Measurements from ENCODE around the gene SULT1E1.
"Not testable (repeated sequence)": the region's sequence is repeated elsewhere in the genome, so short reads cannot be mapped to it uniquely, and the experiment has no call there.

Gene SULT1E1

GRCh38 chr4:69843932-69844331, 16.0 kb downstream of the SULT1E1 start:
- DNase-seq (ENCODE audit: low read depth in 1 of 2, low spot score in 1 of 2): no peak

DNA sequence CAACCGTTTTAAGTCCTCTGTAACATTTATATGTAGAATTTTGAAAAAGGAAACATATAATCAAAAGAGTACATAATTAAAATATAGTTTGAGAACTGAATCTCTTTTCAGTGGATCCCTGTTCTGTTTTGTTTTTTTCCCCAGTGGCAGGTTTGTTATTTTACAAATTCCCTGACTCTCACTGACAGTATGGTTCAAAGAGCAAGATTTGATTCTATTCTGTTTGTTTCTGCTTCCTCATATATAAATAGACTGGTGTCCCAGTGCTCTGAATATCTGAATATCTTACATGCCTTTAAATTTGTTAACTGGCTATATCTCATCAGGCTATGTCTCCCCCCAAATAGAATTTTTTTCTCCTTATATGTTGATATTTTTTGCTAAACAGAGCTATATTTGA, 16.6 kb downstream of the SULT1E1 start:
- DNase-seq (ENCODE audit: low read depth in 1 of 2, low spot score in 1 of 2): no peak

DNA sequence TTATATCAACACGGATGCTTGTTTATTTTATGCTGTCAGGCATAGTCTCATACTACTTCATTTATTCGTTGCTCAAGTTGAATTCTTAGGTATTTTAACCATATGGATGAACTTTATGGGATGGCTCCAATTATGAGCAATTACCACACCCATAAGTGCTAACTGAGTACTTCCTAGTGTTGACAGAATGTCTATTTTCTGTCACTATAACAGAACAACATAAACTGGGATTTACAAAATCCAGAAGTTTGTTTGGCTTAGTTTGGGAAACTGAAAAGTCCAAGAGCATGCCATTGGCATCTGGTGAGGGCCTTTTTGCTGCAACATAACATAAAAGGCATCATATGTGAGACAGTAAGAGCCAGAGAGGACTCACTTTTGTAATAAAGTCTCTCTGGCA, 21.0 kb downstream of the SULT1E1 start:
- no peak for DNase-seq (ENCODE audit: low read depth in 1 of 2, low spot score in 1 of 2)

DNA sequence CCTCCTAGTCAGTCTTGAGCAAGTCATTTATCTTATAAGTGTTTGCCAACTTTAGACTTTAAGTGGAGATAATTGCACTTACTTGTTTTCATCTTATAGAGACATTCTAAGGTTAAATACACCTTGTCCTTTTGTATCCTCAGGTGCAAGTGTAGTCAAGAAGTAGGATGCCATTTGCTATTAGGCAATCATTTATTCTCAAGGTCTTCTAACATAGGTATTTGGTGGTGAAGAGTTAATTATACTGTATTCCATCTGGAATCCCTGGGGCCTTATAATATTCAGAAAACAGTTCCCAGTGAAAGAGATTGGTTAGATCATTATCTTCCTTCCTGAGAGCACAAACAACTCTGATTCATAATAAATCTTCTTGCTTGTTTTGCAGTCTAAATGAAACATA, 23.7 kb downstream of the SULT1E1 start:
- no peak for DNase-seq (ENCODE audit: low read depth in 1 of 2, low spot score in 1 of 2)

DNA sequence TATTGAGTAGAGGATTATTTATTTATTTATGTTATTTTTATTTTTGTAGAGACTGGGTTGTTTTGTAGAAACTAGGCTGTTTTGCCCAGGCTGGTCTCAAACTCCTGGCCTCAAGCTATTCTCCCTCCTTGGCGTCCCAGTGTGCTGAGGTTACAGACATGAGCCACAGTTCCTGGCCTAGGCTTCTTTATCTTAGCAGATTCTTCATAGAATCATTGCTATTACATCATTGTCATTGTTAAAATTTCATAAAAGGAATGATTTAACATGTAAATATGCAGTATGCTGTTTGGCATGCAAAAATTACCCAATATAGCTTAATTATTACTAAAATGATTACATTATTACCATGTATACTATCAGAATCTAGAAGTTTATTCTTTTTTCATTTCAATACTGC, 24.2 kb downstream of the SULT1E1 start:
- no peak for DNase-seq (ENCODE audit: low read depth in 1 of 2, low spot score in 1 of 2)

GRCh38 chr4:69833251-69833650, 26.7 kb downstream of the SULT1E1 start:
- DNase-seq (ENCODE audit: low read depth in 1 of 2, low spot score in 1 of 2): no peak

DNA sequence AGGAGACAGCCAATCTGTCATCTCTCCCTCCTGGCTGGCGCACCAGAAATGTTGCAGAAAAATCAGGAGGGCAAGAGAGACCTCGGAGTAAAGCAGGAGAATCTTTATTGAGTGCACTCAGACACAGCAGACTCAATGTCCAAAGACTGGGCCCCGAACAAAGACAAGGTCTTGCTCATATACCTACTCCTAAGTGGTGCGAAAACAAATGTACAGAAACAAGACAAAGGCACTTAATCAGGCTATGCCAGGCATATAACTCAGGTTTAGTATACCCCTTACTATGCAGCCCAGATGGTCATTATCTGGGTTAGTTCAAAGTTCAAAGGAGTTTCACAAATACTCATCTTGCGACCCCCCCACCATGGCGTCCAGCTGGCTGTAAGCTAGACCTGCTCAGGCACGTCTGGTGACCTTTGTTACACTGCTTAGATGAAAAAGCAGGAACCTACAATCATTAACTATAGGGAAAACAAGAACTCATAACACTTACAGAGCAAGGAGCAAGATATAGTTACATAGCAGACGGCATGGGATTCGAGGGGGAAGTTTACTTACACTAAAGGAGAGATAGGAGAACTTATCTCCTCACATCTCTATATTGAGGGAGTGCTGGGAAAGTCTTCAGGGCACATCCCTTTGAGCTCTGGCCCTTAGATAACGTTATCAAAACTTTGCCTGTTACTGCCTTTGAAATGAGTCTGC, 27.5 kb downstream of the SULT1E1 start:
- DNase-seq (ENCODE audit: low read depth in 1 of 2, low spot score in 1 of 2): no peak

- DNase-seq (ENCODE audit: low read depth in 1 of 2, low spot score in 1 of 2): no peak
Observed at GRCh38 chr4:69831646-69832325, 28.2 kb downstream of the SULT1E1 start.

- no peak for DNase-seq (ENCODE audit: low read depth in 1 of 2, low spot score in 1 of 2)
Observed at GRCh38 chr4:69831270-69831627, 28.7 kb downstream of the SULT1E1 start.

DNA sequence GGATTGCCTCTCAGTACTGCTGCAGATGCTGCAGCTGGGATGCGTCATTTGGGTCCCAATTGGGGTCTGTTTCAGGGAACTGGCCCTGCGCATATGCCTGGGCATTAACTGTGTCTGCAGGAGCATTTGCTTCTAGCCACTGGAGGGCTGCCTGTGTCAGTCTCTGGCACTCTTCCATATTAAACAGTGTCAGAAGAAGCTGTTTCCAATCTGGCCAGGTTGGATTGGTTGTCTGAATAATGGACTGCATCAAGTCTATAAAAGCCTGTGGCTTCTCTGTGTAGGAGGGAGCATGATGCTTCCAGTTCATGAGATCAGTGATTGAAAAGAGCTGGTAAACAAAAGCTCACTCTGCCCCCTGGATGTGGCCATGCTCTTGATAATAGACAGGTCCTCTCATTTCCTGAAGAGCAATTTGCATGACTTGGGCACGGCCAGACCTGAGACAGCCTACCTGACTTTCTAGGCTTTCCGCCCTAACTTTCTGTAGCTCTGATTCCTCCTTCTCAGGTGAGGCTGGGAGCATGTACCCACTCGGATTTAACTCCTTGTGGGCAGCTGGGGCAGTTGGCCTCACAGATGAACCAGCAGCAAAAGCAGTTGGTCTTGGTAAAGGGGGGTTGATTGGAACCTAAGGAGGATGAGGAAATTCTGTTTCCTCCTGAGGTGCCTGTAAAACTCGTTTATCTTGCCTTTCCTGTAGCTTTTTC, 29.2 kb downstream of the SULT1E1 start:
- no peak for DNase-seq (ENCODE audit: low read depth in 1 of 2, low spot score in 1 of 2)

- DNase-seq (ENCODE audit: low read depth in 1 of 2, low spot score in 1 of 2): no peak
Observed at GRCh38 chr4:69830192-69830559, 29.8 kb downstream of the SULT1E1 start.

DNA sequence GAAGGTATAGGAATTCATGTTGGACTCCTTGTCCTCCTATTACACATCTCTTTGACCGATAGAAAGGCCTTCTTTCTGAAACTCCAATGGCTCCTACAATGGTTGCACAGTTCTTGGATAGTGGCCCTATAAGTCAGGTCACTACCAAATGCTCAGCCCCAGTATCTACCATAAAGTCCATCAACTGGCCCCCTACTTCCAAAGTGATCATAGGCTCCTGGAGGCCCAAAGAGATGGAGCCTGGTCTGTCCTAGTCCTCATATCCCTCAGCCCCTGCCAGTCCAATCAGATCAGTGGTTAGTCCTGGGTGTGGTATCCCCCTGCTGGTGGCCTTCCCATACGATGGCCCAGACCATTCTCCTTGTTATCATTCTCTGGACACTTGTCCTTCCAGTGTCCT, 30.3 kb downstream of the SULT1E1 start:
- DNase-seq (ENCODE audit: low read depth in 1 of 2, low spot score in 1 of 2): no peak

DNA sequence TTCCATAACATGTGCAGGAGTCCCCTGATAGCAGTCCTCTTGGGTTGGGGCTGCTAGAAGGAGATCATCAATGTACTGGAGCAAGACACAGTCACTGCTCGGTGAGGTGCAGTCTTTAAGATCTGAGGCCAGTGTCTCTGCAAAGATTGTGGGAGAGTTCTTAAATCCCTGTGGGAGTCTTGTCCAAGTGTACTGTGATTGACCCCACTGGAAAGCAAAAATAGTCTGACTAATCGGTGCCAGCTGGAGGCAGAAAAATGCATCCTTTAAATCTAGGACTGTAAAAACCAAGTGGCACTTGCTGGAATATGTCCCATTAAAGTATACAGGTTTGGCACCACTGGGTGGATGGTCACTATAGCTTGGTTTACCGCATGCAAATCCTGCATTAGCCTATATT, 31.1 kb downstream of the SULT1E1 start:
- no peak for DNase-seq (ENCODE audit: low read depth in 1 of 2, low spot score in 1 of 2)

DNA sequence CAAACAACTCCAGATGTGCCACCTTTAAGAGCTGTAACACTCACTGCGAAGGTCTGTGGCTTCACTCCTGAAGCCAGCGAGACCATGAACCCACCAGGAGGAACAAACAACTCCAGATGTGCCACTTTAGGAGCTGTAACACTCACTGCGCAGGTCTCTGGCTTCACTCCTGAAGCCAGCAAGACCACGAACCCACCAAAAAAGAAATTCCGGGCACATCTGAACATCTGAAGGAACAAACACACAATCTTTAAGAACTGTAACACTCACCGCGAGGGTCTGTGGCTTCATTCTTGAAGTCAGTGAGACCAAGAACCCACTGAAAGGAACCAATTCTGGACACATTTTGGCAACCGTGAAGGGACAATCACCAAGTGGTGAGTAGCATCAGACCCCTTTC, 34.9 kb downstream of the SULT1E1 start:
- DNase-seq (ENCODE audit: low read depth in 1 of 2, low spot score in 1 of 2): not testable (repeated sequence)

DNA sequence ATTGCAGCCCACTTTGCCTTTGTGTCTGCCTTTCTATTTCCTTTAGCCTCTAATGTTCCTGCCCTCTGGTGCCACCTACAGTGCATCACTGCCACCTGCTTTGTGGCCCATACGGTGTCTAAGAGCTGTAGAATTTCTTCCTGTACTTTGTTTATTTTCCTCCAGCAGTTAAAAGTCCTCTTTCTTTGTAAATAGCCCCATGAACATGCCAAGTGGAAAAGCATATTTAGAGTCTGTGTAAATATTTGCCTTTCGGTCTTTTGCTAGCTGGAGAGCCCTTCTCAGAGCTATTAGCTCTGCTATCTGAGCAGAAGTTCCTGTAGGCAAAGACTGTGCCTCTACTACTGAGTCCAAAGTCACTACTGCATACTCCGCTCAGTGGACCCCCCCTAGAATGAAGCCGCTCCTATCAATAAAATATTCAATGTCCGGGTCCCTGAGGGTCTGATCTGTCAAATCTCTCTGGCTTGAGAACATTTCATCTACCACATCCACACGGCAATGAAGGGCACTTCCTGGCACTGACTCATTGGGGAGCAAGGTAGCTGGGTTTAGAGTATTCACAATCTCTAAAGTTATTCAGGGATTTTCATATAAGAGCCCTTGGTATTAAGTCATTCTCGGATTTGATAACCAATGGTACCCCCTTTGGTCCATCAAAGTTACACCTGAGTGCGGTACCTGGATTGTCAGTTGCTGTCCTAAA, 36.3 kb downstream of the SULT1E1 start:
- DNase-seq (ENCODE audit: low read depth in 1 of 2, low spot score in 1 of 2): peak in 1 of 2 donors; percentile 4

- no peak for DNase-seq (ENCODE audit: low read depth in 1 of 2, low spot score in 1 of 2)
Observed at GRCh38 chr4:69823048-69823447, 36.9 kb downstream of the SULT1E1 start.

DNA sequence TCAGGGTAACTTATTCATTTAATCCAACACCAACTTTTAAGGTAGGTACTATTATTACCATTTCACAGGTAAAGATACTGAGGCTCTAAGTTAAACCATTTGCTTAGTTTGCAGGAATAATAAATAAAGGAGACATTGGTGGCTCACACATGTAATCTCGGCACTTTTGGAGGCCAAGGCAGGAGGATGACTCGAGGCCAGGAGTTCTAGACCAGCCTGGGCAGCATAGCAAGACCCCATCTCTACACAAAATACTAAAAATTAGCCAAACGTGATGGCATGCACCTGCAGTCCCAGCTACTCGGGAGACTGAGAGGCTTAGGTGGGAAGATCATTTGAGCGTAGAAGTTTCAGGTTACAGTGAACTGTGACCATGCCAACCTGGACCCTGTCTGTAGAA, 37.7 kb downstream of the SULT1E1 start:
- DNase-seq (ENCODE audit: low read depth in 1 of 2, low spot score in 1 of 2): no peak

GRCh38 chr4:69818060-69818639, 41.8 kb downstream of the SULT1E1 start:
- DNase-seq (ENCODE audit: low read depth in 1 of 2, low spot score in 1 of 2): no peak

DNA sequence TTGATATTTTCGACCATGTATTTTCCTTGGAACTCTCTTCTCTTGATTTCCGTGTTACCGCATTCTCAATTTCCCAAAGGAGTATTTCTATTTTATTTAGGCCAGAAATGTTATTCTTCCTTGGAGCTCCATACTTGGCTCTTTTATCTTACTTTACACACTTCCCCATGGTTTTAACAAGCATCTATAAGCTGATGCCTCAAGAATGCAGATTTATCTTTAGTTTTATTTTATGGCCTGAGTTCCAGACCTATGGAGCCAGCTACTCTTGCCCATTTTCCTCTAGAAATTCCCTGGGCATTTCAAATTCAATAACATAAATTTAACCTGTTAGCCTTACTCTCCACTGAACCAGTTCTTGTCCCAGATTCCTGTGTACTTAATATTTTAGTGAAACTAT, 43.7 kb downstream of the SULT1E1 start:
- DNase-seq (ENCODE audit: low read depth in 1 of 2, low spot score in 1 of 2): no peak

- DNase-seq (ENCODE audit: low read depth in 1 of 2, low spot score in 1 of 2): no peak
Observed at GRCh38 chr4:69813628-69814027, 46.3 kb downstream of the SULT1E1 start.

DNA sequence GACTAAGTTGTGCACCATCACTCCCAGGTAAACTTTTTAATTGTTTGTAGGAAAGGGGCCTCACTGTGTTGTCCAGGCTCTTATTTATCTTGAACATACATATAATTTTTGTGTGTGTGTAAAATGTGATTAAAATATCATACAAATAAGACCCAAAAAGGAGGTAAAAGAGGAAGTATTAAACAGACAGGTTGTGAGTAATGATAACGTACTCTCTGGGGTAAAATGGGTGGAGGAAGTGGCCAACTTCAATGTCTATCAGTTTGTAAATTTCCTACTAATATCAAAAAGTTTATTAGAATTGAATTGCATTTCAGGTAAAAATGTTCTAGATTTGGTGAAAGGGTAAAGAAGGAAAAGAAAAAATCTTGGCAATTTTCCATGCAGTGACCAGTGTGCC, 48.8 kb downstream of the SULT1E1 start:
- DNase-seq (ENCODE audit: low read depth in 1 of 2, low spot score in 1 of 2): no peak

DNA sequence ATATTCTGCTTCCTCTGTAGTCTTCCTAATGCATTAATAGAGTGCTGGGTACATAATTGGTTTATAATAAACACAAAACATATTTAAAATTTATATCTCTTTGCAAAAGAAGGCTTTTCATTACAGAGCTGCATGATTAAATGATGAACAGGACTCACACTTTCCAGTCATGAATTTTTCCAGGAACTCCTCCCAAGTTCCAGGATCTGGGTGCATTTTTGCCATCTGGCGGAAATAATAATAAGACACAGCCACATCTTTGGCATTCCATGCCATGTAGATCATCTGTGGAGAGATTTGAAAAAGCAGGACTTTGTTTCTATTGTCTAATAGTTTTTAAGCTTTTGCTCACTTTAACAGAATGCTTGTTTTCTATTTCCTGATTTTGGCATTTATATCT, 59.3 kb downstream of the SULT1E1 start:
- DNase-seq (ENCODE audit: low read depth in 1 of 2, low spot score in 1 of 2): no peak
